GM12878 (cell line): ENCODE results near the gene SELENOM. TPM values are rescaled to one million over a fixed set of nuclear protein-coding genes. Genes with fewer than 3 reads are reported as not detected.

Source experiments
- ATAC-seq: fragments of 200-7000 bp; cut with Tn5 transposase; 3 replicates; pipeline ENCODE4 v1.9.1; 2020; ENCODE audit warnings: mild to moderate bottlenecking, moderate library complexity
- BruUV-seq: library from RNA; stranded (reverse); fragments of 400-500 nt; replicated peaks from 2 replicates; lab custom pipeline; 2021; lab: Mats Ljungman, UMichigan
- CTCF ChIA-PET: fragments of 300-600 bp; sonication (Branson Sonifier 250); formaldehyde crosslinking; extraction: SDS; loops from one replicate; lab custom pipeline; 2021; ENCODE audit warnings: inconsistent platforms; lab: Yijun Ruan, JAX
- POLR2A ChIA-PET: fragments of 350-600 bp; formaldehyde crosslinking; extraction: SDS; loops from one replicate; lab custom pipeline; 2021; ENCODE audit warnings: inconsistent platforms; lab: Charles Lee
- RAD21 ChIA-PET: fragments of 300-600 bp; sonication (Branson Sonifier 250); formaldehyde crosslinking; loops from one replicate; lab custom pipeline; 2023; ENCODE audit warnings: antibody characterized with exemption; ENCODE audit not compliant: unreplicated experiment; lab: Charles Lee
- SMC1A ChIA-PET: fragments of 300-600 bp; sonication (Branson Sonifier 250); formaldehyde crosslinking; loops from one replicate; lab custom pipeline; 2023; ENCODE audit not compliant: unreplicated experiment, uncharacterized antibody; lab: Charles Lee
- DNase-seq: peaks from one replicate; pipeline ENCODE4 v3.0.0-alpha.2; 2011; ENCODE audit warnings: low read depth, low spot score
- FAIRE-seq: peaks from 3 replicates; lab custom pipeline; 2011; peaks lifted over from hg19 to GRCh38; lab: Jason Lieb, UNC
- H2AFZ ChIP-seq: 2 replicates; pipeline ENCODE4 v1.6.0; 2011; ENCODE audit warnings: low read depth, low read length, control low read depth; ENCODE audit not compliant: control insufficient read depth
- H3K27ac ChIP-seq: 2 replicates; pipeline ENCODE4 v1.5.1; 2011; ENCODE audit warnings: control low read depth; ENCODE audit not compliant: control insufficient read depth, insufficient read depth
- H3K27me3 ChIP-seq, 2 experiments: replicated peaks in 1 of 2; 2 replicates each; pipeline versions ENCODE4 v1.6.0 to v1.6.1; 2011; ENCODE audit warnings: low read length in 1 of 2; ENCODE audit not compliant: control insufficient read depth in 2 of 2, insufficient read depth in 2 of 2
- H3K36me3 ChIP-seq, 2 experiments: 2 replicates each; pipeline ENCODE4 v1.5.1; 2011; ENCODE audit warnings: low read length in 1 of 2; ENCODE audit not compliant: control insufficient read depth in 2 of 2, insufficient read depth in 2 of 2
- H3K4me1 ChIP-seq: 2 replicates; pipeline ENCODE4 v1.6.1; 2011; ENCODE audit warnings: mild to moderate bottlenecking, low read length, moderate library complexity, mixed read lengths; ENCODE audit not compliant: control insufficient read depth, insufficient read depth
- H3K4me2 ChIP-seq: 2 replicates; pipeline ENCODE4 v1.6.0; 2011; ENCODE audit warnings: control low read depth; ENCODE audit not compliant: control insufficient read depth, insufficient read depth
- H3K4me3 ChIP-seq: fragments of 200-600 bp; sonication (generic); 2 replicates; pipeline ENCODE4 v1.5.1; 2016
- H3K79me2 ChIP-seq: 2 replicates; pipeline ENCODE4 v1.6.0; 2011; ENCODE audit warnings: low read length; ENCODE audit not compliant: control insufficient read depth, insufficient read depth
- H3K9ac ChIP-seq: 2 replicates; pipeline ENCODE4 v1.8.0; 2011; ENCODE audit warnings: low read length, control low read depth, mixed read lengths; ENCODE audit not compliant: control insufficient read depth, insufficient read depth
- H3K9me3 ChIP-seq: replicated peaks from 3 replicates; pipeline ENCODE4 v1.5.1; 2011; ENCODE audit warnings: mild to moderate bottlenecking, low read length; ENCODE audit not compliant: control insufficient read depth, insufficient read depth
- H4K20me1 ChIP-seq: 2 replicates; pipeline ENCODE4 v1.6.0; 2011; ENCODE audit not compliant: control insufficient read depth, insufficient read depth
- BMI1 ChIP-seq: fragments of 450-650 bp; IDR thresholded peaks from 2 replicates; pipeline ENCODE4 v1.6.1; 2016; ENCODE audit warnings: mild to moderate bottlenecking, moderate library complexity, borderline replicate concordance
- BRCA1 ChIP-seq: IDR thresholded peaks from 2 replicates; pipeline ENCODE4 v1.6.1; 2011; ENCODE audit warnings: low read depth, low read length, improper control_type of control experiment
- CHD4 ChIP-seq: fragments of 200-600 bp; sonication (generic); IDR thresholded peaks from 2 replicates; pipeline ENCODE4 v1.6.1; 2016; ENCODE audit warnings: mild to moderate bottlenecking
- CREM ChIP-seq: IDR thresholded peaks from 2 replicates; pipeline ENCODE4 v1.6.1; 2014; ENCODE audit warnings: antibody characterized with exemption, low read depth
- FOS ChIP-seq: IDR thresholded peaks from 3 replicates; pipeline ENCODE4 v1.6.1; 2011; ENCODE audit warnings: borderline replicate concordance; ENCODE audit not compliant: insufficient read length; ENCODE audit errors: extremely low read depth
- MYC ChIP-seq: IDR thresholded peaks from 2 replicates; pipeline ENCODE4 v1.6.1; 2011; ENCODE audit warnings: mild to moderate bottlenecking, low read length, moderate library complexity, inconsistent platforms; ENCODE audit not compliant: insufficient read depth, insufficient replicate concordance, insufficient read length, severe bottlenecking
- PKNOX1 ChIP-seq: fragments of 450-650 bp; IDR thresholded peaks from 2 replicates; pipeline ENCODE4 v1.6.1; 2016; ENCODE audit warnings: mild to moderate bottlenecking
- POLR2AphosphoS2 ChIP-seq: IDR thresholded peaks from 2 replicates; pipeline ENCODE4 v1.6.1; 2011; ENCODE audit warnings: low read depth, mild to moderate bottlenecking, low read length, improper control_type of control experiment, moderate library complexity
- RB1 ChIP-seq: fragments of 450-650 bp; formaldehyde crosslinking; IDR thresholded peaks from 2 replicates; pipeline ENCODE4 v1.6.1; 2017; ENCODE audit warnings: mild to moderate bottlenecking, borderline replicate concordance
- SMAD1 ChIP-seq: fragments of 450-650 bp; IDR thresholded peaks from 2 replicates; pipeline ENCODE4 v1.6.1; 2018; ENCODE audit warnings: mild to moderate bottlenecking, low read depth; ENCODE audit not compliant: partially characterized antibody
- STAT3 ChIP-seq: IDR thresholded peaks from 2 replicates; pipeline ENCODE4 v1.6.1; 2011; ENCODE audit warnings: low read depth, low read length, improper control_type of control experiment
- TCF7 ChIP-seq: IDR thresholded peaks from 2 replicates; pipeline ENCODE4 v1.6.1; 2014; ENCODE audit warnings: antibody characterized with exemption, borderline replicate concordance
- USF1 ChIP-seq: IDR thresholded peaks from 2 replicates; pipeline ENCODE4 v1.6.1; 2011; ENCODE audit warnings: borderline replicate concordance, low read depth, mild to moderate bottlenecking, moderate library complexity, mixed read lengths, low read length; ENCODE audit not compliant: insufficient read depth; ENCODE audit errors: extremely low read length
- USF2 ChIP-seq: IDR thresholded peaks from 2 replicates; pipeline ENCODE4 v1.6.1; 2011; ENCODE audit warnings: low read depth, low read length, improper control_type of control experiment, borderline replicate concordance
- ZBTB33 ChIP-seq: fragments of 450-650 bp; IDR thresholded peaks from 2 replicates; pipeline ENCODE4 v1.6.1; 2017; ENCODE audit warnings: mild to moderate bottlenecking
- ZNF24 ChIP-seq: fragments of 450-650 bp; IDR thresholded peaks from 2 replicates; pipeline ENCODE4 v1.6.1; 2017; ENCODE audit warnings: antibody characterized with exemption, mild to moderate bottlenecking
- ZNF384 ChIP-seq: IDR thresholded peaks from 2 replicates; pipeline ENCODE4 v1.6.1; 2012; ENCODE audit warnings: low read depth, mild to moderate bottlenecking, low read length, improper control_type of control experiment, borderline replicate concordance
- WGBS: methylation state at CpG from one replicate; pipeline ENCODE4 v1.1.6; 2016; ENCODE audit warnings: low lambda C conversion rate; ENCODE audit not compliant: insufficient replicate concordance, insufficient coverage; ENCODE audit errors: missing lambda C conversion rate; 5-methylcytosine and 5-hydroxymethylcytosine counted together
- in situ Hi-C: fragments of 300-500 bp; cut with MboI; formaldehyde crosslinking; loops from 9 replicates; pipeline ENCODE4 v1.14.3; 2018; ENCODE audit warnings: mixed read lengths
- intact Hi-C: fragments of 100-400 bp; cut with micrococcal nuclease; formaldehyde crosslinking; loops from one replicate; pipeline ENCODE4 v1.14.2; 2022; ENCODE audit not compliant: unreplicated experiment
- polyA plus RNA-seq, 11 experiments: library from polyadenylated mRNA; depleted of rRNA in 4 of 11; unstranded in 6 of 11; stranded (reverse) in 5 of 11; fragments of >200 nt; fragmentation: Nextera tagmentation in 4 of 11; fragmentation: Illumina TruSeq in 1 of 11; extraction: Ambion mirVana in 4 of 11; extraction: Trizol in 1 of 11; gene quantifications; 1 replicate in 1 of 11; 2 replicates in 10 of 11; pipeline versions ENCODE4 v1.2.1 to v1.2.3, GENCODE V29; 2011 to 2016; ENCODE audit warnings: inconsistent platforms in 2 of 11, missing spikeins in 2 of 11, low read depth in 1 of 11
- total RNA-seq, 4 experiments: library from RNA; depleted of rRNA in 3 of 4; stranded (reverse); fragments of >200 nt in 3 of 4; fragmentation: Illumina TruSeq in 1 of 4; extraction: Trizol in 1 of 4; gene quantifications; 2 replicates each; pipeline versions ENCODE4 v1.2.1 to v1.2.3, GENCODE V29; 2013 to 2021

The SELENOM gene
- total and polyA plus RNA-seq, 10 of the 15 experiments (the other 5 are each of a cell fraction or from before 2014, with no cell fraction given), result 0.80 to 8.3 (median 2.0) TPM

GRCh38 chr22:31136711-31137110 lies 29.3 kb upstream of the SELENOM start (continued):
- TF ChIP-seq MYC (no peak), CREM (no peak), TCF7 (no peak), CHD4 (no peak), PKNOX1 (no peak)

- 39% methylated on average over 9 of the region's 9 CpGs for WGBS
- ChIA-PET RAD21 (no interaction called here), POLR2A (no interaction called here), SMC1A (no interaction called here), CTCF (no interaction called here)
- no peaks in the 10 kb centered on the region for H4K20me1 ChIP-seq
- H3K4me3 ChIP-seq, result no peak overlapping the region
- no peaks in the 10 kb centered on the region for H3K27me3 ChIP-seq
- no peak overlapping the region for H3K9ac ChIP-seq
- FAIRE-seq, result no peak
- no peak for DNase-seq
- no peak for ATAC-seq
- H3K4me2 ChIP-seq, result no peak overlapping the region
- H3K79me2 ChIP-seq, result no peaks in the 10 kb centered on the region
- no peaks in the 10 kb centered on the region for H3K36me3 ChIP-seq
- intact Hi-C loops (no loop called here), in situ Hi-C loops (no loop called here)
- no peak overlapping the region for H2AFZ ChIP-seq
- TF ChIP-seq RB1 (no peak), USF2 (no peak), ZNF24 (no peak), POLR2AphosphoS2 (no peak), STAT3 (no peak), FOS (no peak), BMI1 (no peak), ZBTB33 (no peak), USF1 (no peak), ZNF384 (no peak), BRCA1 (no peak), SMAD1 (no peak)
- no TSS peak for BruUV-seq
- H3K4me1 ChIP-seq, result no peaks in the 10 kb centered on the region
- H3K27ac ChIP-seq, result no peak overlapping the region
- no peaks in the 10 kb centered on the region for H3K9me3 ChIP-seq
Measured at GRCh38 chr22:31136155-31136554, 28.8 kb upstream of the SELENOM start.
